HG03469 (cell line): ENCODE results near the gene FLNC.

Experiments used
- ATAC-seq: cut with Tn5 transposase; IDR thresholded peaks from one replicate; pipeline ENCODE4 v1.9.1; 2021; ENCODE audit warnings: mild to moderate bottlenecking, moderate library complexity, moderate number of reproducible peaks; ENCODE audit not compliant: unreplicated experiment

FLNC gene

DNA sequence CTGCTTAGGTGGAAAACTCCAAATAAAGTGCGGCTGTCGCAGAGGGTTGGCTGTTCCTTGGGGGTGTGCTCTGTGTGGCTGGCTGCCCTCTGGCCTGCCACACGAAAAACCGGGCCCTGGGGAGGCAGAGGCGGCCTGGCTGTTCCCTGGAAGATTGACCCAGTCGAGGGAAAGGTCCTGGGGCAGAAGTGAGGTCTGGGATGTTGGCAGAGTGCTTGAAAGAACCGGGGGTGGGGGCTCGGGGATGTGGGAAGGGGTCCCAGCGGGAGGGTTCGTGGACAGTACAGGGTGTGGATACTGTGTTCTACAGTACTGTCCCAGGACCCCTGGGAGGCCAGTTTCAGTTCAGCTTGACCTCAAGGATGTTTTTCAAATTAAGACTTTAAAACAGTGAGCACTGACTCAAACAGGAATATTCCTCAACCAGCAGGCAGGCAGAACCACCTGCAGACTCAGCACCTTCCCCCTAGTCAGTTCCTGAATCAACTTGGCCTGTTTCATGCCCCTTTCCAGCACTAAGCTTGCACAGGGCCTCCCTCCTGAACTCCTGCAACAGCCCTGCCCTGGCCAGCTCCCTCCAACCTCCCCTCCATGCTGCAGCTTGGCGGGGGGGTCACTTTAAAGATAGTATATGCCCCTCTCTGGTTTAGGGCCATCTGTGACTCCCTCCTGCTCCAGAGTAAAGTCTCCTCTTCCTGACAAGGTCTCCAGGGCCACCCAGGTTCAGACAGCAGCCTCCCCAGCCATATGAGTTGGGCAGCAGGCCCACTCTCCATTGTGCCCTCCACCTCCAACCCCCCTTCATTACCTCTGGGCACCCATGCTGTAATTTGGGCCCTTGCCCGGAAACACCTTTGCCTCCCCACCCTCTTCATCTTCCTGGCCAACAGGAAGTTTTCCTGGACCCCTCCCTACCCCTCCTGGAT, 29.3 kb downstream of the FLNC start:
- ATAC-seq, result no peak

- no peak for ATAC-seq
Measured at GRCh38 chr7:128860158-128861073, 30.2 kb downstream of the FLNC start.

- ATAC-seq, result no peak
Measured at GRCh38 chr7:128861957-128862570, 31.9 kb downstream of the FLNC start.

- ATAC-seq, result peak; percentile 66
Measured at GRCh38 chr7:128862571-128863432, 32.6 kb downstream of the FLNC start, which contains the start of gene ATP6V1F. Gene ATP6V1F, plus strand, starts transcription at chr7:128862856. Its CDS starts 49 bp downstream, at chr7:128862905.

GRCh38 chr7:128863433-128863989, 33.3 kb downstream of the FLNC start:
- ATAC-seq, result peak; percentile 17

GRCh38 chr7:128865303-128865702, 35.1 kb downstream of the FLNC start:
- ATAC-seq, result no peak

- ATAC-seq, result no peak
Measured at GRCh38 chr7:128865996-128866877, 36.0 kb downstream of the FLNC start.

GRCh38 chr7:128867241-128867640, 37.0 kb downstream of the FLNC start:
- no peak for ATAC-seq

DNA sequence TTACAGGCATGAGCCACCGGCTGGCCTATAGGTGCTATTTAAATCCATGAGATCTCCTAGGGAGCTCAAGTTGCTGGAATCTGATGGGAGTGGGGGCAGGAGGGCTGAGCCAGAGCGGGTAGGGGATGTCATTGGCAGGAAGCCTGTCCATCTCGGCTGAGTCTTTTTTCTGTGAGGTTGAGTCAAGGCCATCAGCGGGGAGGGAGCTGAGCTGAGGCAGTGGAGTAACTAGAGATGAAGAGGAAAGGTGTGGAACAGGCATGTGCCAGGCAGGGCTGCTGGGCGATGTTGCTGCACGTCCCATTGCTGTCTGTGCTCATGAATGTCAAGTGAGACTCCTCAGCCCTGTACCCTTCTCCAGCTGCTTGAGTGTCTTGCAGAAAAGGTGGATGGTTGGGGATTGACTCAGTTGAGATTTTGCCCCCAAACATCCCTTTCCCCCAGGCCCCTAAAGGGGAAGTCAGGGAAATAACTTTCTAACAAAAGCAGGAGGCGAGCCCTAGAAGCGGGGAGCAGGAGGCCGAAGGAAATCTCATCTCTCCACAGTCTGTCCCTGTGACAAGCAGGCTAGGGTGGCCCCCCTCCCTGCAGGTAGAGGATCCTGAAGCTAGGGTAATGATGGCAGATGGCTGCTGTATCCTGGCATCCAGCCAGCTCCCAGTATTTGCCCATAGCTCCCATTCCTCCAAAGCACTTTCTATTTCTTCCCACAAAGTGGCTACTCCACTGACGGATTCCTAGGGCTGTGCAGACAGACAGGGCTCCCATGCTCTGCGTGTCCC, 37.8 kb downstream of the FLNC start:
- ATAC-seq, result no peak

DNA sequence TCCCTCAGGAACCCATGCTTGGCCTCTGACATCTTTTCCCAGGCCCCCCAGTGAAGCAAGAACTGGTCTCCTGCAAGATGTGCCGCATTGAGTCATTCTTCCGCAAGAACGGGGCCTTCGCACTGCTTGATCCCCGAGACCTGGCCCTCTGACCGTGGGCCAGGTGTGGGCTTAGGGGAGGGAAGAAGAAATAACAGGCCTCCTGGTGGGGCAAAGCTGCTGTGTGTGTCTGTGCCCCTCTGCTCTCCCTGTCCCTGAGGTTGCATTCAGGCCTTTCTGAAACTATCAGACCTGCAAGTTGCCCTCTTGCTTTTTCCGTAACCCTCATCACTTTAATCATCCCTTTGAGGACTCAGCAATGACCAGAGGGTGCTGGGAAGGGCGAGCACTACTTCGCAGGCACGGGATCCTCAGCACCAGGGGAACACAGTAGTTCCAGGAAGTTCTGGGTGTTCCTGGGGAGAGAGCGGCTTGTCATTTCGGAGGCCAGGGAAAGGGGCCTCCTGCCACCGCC, 38.5 kb downstream of the FLNC start:
- ATAC-seq, result no peak

- ATAC-seq, result peak; percentile 35
Measured at GRCh38 chr7:128869138-128869943, 39.1 kb downstream of the FLNC start.

DNA sequence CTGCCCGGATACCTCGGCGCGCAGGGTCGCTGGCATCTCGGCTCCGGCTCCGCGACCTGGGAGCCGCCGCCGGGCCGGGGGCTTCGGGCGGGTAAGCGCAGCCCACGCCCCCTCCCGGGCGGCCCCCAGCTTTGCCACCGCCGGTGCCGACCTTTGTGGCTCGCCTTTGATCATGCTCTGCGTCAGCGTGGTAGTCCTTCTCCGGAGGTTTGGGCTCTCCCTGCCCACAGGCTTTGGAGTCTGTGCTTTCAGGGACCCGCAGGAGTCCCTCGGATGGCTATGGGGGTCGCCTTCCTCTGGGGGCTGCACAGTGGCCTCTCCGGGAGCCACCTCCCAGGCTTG, 39.7 kb downstream of the FLNC start:
- no peak for ATAC-seq

DNA sequence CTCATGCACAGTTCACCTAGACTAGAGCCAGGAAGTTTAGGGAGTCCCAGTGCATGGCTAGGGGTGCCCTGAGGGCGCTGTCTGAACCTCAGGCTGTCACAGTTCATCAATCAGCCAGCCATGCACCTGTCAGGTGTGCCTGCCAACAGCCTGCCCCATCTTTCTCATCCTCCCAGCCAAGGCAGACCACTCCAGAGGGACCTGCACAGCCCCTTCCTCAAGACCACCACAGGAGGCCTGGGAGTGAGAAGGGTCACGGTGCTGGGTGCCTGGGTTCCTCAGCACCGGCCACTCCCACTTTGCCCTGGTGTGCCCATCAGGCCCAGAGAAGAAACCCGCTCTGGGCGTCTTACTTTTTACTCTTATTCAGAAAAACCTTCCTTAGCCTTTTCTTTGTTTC, 40.8 kb downstream of the FLNC start:
- no peak for ATAC-seq

DNA sequence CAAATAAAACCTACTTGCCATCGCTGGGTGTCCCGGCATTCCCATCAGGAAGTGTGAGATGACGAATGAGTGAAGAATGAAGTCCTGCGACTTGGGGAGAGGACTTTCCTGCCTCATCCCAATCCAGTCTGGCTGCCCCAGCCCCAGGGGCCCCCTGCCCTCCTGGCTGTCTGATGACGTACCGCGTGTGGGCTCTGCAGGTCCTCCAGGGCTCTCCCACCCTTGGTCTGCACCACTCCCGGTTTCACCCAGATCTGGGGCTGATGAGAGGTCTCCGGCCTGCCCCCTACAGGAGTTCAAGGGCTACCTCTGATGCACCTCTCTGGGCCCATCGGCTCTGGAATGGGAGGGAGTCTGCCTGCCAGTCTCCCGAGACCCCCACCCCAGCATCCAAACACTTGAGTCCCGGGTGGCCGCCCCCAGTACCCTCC, 42.2 kb downstream of the FLNC start:
- ATAC-seq, result no peak

GRCh38 chr7:128873234-128873633, 43.0 kb downstream of the FLNC start:
- ATAC-seq, result no peak

GRCh38 chr7:128874140-128875031, 44.2 kb downstream of the FLNC start:
- ATAC-seq, result no peak
